ENCODE measurements around the gene PTOV1. TPM values are rescaled to one million over a fixed set of nuclear protein-coding genes. Genes with fewer than 3 reads are reported as not detected.

The PTOV1 gene
- total RNA-seq, 1 experiment from 2014 or later: 89.9 TPM

DNA sequence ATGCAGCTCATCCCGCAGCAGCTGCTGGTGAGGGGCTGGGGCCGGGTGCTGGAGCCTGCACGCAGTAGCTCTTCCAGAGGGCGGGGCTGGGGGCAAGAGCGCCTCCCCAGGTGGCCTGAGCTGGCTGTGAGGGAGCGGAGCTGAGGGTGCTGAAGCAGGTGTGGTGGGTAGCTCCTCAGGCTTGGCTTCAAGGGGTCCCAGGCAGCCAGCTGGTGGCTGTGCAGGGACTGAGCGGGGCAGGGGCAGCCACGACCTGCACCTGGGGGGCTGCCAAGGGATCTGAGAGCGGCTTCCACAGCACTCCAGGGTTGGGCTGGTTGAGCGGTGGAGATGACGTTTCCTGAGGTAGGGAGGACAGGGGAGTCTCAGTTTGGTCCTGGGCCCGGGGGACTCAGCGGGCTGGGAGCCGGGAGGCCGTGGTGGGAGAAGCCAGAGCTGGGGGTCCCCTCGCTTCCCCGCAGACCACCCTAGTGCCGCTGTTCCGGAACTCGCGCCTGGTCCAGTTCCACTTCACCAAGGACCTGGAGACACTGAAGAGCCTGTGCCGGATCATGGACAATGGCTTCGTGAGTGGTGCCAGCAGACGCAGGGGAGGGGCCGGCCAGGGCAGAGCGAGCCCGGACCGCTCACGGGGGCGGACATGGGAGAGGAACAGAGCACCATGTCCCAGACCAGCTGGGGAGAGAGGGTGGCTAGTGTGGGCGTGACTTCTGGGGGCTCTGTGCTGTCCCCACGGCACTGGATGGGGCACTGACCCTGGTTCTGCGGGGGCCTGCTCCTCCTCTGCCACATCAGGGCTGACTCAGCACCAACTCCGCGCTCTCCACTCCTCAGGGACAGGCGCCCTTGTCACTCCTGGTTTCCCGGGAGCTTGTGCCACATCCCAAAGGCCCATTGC, 7.4 kb downstream of the PTOV1 start:
- peak; percentile 55 for DNase-seq (ENCODE audit: low read depth)

DNA sequence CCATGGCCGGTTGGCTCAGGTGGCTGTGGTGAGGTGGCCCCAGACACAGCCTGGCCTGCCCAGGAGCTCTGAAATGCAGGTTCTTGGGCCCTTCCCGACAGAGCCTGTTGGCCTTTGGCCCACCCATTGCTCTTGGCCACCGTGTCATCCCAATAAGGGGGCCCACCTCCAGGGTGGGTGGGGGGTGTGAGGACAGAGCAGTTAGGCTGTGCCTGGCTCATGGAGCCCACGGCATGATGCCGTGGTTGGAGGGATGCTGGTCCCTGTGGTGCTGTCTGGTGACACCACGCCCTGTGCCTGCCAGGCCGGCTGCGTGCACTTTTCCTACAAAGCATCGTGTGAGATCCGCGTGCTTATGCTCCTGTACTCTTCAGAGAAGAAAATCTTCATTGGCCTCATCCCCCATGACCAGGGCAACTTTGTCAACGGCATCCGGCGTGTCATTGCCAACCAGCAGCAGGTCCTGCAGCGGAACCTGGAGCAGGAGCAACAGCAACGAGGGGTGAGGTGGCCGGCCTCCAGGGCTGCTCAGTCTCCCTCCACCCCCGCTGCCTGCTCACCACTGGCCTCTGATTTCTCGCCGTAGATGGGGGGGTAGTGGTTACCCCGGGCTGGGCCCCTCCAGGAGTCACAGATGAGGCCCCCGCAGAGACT, 8.8 kb downstream of the PTOV1 start:
- no peak for DNase-seq (ENCODE audit: low read depth)

DNA sequence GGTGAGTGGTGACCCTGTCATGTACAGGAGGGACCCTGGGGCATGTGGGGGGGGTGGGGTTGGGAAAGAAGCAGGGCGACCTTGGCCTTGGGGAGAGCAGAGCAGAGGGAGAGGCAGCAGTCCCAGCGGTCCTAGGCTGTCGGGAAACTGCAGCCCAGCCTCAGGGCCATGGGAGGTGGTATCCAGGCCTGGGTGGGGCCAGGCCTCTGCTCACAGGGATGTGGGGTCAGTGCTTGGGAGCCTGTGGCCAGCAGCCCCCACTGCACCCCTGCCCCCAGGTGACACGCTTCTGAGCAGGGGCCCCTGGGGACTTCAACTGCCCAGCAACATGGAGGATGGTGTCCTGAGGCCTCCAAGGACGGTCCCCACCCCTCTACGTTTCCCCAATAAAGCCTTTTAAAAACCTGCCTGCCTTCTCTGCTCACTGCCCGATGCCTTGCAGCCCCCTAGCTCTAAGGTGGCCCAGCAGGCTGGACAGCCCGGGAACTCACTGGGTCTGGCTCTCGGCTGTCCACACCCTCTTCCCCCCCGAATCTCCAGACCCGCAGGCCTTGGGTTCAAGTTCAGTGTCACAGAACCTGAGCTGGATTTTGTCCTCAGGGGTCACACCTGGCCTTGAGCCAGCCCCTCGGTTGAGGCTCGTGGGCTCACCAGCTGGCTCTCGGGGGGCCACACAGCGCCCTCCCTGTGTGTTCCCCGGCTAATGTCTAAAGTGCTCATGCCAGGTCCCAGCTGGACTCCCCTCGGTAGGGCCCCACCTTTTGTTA, 9.6 kb downstream of the PTOV1 start:
- DNase-seq (ENCODE audit: low read depth): no peak

DNA sequence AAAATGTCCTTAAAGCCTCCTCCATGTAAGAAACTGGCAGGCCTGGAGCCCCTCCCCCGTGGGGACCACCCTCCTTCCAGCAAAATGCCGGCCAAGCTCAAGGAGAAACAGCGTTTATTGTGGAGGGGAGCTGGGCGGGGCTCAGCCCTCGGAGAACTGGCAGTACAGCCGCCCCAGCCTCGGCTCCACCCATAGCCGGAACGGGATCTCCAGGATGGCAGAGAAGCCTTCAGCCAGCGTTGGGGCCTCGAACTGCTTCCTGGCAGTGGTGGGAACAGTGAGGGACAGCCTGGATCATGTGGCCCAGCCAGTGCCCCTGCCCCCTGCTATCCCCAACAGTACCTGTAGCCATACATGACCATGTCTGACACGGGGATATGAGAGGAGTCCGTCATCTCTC, 10.1 kb downstream of the PTOV1 start:
- no peak for DNase-seq (ENCODE audit: low read depth)

DNA sequence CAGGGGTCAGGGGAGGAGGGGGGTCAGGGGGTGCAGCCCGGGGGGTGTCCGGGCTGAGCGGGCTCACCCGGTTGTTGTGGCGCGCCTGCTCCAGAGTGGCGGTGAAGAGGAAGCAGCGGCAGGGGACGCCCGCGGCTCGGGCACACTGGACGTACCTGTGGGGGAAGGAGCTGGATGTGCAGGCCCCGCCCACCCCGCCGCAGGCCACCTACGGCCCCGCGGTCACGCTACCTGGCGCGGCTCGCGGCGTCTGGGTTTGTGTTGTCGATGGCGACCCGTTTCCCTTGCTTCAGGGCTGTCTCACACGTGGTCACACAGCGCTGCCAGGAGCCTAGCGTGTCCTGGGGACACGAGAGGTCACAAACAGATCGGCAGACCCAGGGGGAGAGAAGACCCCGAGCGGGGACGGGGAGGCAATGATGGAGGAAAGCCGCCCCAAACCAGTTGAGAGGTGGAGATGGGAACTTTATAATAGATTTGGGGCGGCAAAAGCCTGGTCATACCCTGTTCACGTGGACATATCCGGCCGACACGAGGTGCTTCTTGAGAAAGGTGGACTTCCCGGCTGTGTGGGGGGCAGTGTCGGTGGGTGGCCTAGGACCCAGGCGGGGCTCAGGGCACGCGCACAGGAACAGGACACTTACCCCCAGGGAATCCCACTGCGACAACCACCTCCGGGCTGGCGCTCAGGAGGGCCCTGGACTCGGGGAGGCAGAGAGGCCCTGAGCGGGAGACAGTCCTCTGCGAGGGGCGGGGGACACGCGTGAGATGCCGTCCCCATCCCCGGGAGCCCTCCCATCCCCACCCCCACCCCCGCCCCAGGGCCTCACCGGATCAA, 10.8 kb downstream of the PTOV1 start:
- no peak for DNase-seq (ENCODE audit: low read depth)

DNA sequence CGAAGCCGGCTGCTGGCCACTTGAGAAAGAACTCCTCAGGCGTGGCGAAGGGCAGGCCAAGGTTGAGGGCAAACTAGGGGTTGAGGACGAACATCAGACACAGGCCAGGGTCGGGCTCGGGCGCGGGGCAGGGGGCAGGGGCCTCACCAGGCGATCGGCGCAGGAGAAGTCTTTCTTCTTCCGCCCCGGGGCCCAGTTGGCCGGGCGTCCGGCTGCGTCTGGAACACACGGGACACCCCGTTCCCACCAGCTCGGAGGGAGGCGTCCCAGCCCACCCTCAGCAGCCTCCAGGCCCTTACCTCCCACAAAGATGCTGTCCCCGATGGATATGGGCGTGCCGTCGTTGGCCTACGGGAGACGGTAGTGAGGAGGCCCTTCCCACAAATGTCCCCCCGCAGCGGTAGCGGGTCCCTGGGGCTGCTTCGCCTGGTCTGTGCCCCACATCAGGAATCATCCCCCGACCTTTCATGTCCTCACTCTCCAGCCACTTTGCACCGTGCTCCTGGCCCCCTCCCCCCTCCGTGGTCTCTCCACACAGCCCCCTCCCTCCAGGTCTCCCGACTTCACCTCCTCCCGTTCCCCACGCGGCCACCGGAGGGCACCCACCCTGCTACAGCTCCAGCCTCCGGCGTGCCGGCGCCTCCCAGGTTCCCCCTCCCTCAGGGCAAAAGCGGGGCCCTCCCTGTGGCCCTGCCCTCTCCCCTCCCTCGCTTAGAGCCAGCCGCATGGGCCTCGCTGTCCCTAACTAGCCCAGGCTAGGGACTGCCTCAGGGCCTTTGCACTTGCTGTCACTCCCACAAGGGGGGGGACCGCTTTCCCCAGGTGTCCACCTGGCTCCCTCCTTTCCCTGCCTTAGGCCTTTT, 11.7 kb downstream of the PTOV1 start:
- DNase-seq (ENCODE audit: low read depth): no peak

DNA sequence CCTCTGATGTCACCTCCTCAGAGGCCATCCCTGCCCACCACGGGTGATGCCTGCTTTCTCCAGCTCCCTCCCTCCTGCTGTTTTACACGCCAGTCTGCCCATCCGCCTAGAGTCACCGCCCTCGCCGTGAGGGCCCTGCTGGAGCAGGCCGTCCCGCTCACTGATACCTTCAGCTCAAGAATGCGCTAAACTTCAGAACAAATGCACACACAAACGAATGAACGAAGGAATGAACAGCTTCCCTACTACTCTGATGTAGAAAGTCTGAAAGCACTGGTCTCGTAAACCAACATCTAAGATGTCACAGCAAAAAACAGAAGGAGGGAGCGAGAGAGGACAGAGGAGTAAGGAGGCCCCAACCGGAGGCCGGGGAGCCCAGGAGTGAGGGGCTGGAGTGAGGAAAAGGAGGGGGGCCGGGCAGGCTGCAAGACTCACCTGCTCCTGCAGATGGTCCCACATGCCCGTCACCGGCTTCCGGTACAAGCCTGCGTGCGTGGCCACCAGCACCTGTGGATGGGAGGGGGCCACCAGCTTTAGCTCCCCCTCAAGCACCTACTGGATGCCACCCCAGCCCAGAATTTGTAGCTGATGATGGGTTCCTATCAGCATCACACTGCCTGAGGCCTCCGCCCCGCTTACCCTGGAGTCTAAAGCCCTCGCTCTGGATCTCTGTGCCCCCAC, 12.4 kb downstream of the PTOV1 start:
- DNase-seq (ENCODE audit: low read depth): no peak

DNA sequence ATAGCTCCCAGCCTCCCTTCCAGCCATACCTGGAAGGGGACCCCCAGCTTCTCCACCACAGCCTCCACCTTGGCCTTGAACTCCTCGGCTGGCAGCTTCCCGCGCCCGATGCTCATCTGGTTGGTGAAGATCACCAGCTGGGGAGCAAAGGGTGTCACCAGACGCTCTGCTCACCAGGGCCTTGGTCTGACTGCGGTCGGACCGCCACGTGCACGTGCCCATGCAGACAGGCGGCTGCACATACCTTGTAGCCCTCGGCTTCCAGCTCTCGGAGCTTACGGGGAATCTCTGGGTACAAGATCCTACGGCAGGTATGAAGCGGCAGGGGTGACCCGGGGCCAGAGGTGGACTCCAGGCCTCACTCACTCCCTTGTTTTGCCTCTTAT, 13.0 kb downstream of the PTOV1 start:
- no peak for DNase-seq (ENCODE audit: low read depth)

DNA sequence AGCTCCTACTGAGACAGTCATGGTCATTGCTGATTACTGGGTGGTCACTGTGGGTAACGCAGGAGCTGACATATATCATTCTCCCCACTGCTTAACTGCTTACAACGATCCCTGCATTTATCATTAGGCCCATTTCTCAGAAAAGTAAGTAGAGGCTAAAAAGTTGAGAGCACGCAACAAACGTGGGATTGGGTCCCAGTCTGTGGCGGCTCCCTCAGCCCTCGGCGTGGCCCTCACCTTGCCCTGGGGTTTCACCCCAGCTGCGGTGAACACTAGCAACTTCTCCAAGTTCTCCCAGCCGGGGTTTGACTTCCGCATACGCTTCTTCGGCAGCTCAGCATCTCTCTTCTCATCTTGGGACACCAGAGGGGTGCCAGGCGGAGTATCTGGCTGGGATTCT, 13.9 kb downstream of the PTOV1 start:
- DNase-seq (ENCODE audit: low read depth): no peak

DNA sequence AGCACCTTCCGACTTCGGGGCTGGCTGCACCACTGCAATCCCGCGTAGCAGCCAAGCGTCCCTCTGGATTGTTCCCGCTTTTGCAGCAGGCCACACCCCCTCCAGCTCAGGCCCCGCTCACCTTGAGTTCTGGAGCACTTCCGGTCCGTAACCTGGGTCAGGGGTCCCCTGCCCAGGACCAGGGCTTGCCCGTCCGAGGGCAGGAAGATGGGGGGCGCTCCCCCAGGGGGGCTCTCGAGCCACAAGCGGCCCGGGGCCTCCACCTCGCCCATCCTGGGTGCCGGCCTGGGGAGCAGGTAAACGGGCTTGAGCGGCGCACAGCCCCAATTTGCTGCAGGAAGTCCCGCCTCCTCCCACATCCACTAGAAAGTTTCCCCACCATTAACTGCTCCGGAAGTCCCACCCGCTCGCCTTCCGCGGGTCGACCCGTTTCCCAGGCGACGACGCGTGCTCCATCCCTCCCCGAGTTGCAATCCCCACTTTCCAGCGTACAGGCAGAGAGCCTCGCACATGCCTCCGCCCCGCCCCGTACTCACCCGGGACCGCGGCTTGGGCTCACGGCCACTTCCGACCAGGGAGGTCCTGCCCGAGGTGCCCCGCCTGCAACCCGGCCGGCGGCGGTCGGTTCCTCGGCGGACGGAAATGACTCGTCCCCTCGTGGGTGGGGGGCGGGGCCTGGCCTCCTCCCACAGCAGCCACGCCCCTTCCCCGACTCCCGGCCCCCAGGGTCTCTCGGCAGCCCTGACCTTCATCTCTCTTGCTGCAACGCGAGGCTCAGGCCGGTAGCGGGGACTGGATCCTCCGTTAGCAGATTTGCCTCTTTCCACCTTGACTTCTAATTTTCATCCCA, 16.2 kb downstream of the PTOV1 start, which contains the start of gene PNKP:
Gene PNKP (minus strand): TSS at position 644 of the 850 bp plus-strand sequence. CDS start 372 bp downstream, at position 272.
- DNase-seq (ENCODE audit: low read depth): peak; percentile 94

DNA sequence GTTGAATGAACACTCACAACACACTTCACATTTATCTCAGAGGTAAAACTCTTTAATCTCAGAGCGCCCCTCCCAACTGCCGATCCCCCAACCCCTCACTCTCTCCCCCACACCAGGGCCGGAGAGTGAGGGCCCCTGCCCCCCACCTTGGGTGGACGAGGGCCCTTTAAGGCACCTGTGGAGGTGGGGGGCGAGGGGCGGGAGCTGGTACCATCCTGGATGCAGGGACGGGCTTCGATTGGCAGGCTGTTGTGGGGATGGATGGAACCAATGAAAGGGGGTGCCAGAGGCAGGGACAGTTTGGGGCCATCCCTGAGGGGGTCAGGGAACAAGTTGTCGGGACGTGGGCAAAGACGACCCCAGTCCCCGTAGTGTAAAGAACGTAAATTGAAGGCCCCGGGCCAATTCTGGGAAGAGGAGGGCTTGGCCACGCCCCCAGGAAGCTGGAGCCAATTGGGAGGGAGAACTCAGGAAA, 18.1 kb downstream of the PTOV1 start:
- DNase-seq (ENCODE audit: low read depth): no peak

DNA sequence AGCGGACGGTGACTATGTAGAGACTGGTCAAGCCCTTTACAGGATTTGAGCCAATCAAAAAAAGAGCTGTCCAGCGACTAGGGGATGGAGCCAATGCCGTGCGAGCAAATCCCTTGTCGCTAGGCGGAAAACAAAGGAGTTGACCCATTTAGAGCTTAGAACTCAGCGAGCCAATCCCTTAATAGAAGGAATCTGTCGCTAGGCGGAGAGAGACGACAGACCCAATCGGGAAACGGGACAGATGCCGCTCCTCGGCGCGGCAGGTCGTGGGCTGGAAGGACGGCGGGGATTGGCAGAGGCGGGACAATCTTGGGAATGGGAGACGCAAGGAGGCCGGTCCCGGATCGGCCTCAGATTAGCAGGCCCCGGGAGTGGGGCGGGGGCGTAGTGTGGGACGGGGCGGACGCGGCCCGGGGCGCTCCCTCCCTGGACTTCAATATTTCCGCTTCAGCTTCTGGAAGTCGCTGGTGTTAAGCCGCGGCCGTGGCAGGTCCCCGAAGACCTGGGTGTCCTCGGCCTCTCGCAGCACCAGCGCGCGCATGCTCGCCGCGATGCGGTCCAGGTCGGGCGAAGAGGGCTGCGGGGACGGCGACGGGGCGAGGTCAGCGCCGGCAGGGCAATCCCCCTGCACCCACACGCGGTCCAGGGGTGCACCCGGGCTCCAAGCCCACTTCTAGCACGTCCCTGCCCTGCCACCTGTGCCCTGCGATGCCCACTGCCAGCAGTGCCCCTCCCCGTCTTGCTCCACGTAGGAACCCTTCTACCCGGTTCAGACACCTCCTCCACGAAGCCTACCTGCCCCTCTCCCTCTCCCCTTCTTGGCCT, 18.7 kb downstream of the PTOV1 start:
- peak; percentile 100 for DNase-seq (ENCODE audit: low read depth)

DNA sequence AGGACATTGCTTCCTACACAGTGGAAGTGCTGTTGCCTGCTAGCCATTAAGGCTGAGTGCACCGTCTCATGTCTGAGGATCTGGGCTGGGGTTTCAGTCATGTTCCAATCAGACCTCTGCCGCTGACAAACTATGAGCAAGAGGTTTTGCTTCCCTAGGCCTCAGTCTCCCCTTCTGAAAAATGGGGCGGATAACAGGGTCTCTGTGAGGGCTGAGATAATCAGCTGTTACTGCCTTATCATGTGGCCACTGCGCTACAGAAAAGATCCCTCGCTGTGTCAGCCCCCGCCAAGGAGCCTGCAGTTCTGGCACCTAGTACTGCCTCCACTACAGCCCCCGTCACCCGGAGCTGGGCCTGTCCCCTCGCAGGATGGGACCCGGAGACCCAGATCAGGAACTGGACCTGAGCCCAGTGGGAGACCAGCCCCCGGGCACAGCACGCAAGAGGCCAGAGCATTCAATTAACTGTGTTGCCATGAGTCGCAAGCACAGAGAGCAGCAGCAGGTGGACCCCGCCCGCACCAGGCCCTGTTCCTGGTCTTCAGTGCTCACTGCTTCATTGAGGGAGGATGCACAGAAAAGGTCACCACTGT, 19.4 kb downstream of the PTOV1 start:
- no peak for DNase-seq (ENCODE audit: low read depth)

DNA sequence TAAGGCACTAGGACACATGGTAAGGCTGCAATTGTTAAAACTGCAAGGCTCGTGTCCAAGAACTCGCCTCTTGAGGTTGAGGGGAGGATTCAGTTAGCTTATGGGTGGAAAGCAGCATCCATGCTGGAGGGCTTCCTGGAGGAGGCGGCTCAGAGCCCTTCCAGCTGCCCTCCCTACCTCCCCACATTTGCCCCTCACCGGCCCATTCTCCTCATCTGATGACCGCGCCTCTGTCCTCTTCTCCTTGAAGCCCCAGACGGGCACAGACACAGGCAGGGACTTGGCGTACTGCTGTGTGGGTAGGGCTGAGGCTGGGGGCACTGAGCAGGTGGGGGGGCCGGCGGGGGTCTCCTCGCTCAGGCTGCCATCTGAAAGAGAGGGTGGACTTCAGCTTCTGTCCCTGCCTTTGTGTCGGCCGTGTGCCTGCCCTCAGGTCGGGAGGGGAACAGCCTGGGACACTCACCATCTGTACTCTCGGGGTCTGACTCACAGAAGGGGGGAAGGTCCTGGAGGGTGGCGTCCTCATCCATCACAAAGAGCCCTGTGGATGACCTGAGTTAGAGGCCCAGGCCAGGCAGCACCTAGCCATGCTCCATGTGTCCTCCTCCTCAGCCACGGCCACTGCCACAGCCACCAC, 20.5 kb downstream of the PTOV1 start:
- DNase-seq (ENCODE audit: low read depth): no peak

DNA sequence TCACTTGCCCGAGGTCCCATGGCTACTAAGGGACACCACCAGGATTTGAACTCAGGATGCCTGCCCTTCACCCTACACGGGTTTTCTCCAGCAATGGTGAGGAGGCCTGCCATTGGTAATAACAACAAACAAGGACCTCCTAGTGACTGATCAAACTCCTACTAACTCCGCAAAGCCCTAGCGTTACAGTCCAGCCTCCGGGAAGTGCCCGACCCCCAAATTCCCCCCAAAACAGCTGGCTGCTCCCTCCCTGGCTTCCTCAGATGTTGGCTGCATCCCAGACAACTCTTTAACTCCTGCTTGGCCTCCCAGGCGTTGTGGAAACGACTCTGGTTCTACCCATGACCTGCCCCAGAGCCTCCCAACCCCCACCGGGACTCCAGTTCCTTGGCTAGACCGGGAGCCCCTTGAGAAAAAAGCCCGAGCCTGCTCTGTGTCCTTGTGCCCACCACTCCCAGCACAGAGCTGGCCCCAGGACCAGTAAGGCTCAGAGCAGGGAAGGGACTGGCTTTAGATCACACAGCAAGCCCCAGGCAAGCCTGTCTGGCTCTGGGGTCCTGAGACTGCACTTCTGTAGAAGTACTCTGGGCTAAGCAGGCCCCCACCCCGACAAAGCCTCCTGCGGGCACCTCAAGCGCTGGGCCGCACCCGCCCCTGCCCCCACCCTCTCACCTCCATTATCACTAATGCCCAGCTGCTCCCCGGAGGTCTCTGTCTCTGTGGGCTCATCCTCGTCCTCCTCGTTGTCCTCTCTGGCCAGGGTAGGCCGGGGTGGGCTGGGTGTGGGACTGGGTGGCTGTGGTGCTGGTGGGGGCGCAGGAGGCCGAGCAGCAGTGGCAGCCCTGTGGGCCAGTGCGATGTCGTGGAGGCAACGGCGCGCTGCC, 21.5 kb downstream of the PTOV1 start:
- DNase-seq (ENCODE audit: low read depth): no peak

DNA sequence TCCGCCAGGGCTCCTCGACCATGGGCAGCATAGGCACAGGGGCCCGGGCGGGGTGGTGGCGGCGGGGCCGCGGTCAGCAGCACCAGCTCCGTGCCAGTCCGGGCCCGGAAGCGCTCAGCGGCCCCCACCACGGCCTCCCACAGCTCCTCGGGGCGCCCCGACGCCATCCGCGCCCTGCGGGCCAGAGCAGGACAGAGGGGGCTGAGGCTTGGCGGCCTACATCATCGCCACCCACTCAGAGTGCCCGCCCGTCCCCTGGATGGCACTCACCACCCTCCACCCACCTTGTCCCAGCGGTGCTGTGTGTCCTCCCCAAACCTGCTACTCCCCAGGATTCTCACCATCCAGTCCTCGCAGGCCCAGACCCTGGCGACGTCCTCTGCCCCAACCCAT, 22.2 kb downstream of the PTOV1 start:
- no peak for DNase-seq (ENCODE audit: low read depth)
